Effector memory CD4-positive, alpha-beta T cell (primary cell): ENCODE data around the gene METTL9.
"Not testable (repeated sequence)": the region's sequence is repeated elsewhere in the genome, so short reads cannot be mapped to it uniquely, and the experiment has no call there.

Experiments
- DNase-seq, 3 donors: peaks; one replicate each; pipeline ENCODE4 v3.0.0-alpha.2; 2020
- H3K27ac ChIP-seq: 2 replicates; pipeline ENCODE4 v1.7.0; 2013; ENCODE audit warnings: mild to moderate bottlenecking, low read length, moderate library complexity; ENCODE audit not compliant: insufficient read depth, poor library complexity, severe bottlenecking
- H3K27me3 ChIP-seq: replicated peaks from 2 replicates; pipeline ENCODE4 v1.7.0; 2013; ENCODE audit warnings: mild to moderate bottlenecking, low read length; ENCODE audit not compliant: insufficient read depth, control insufficient read depth, poor library complexity, severe bottlenecking
- H3K36me3 ChIP-seq: 2 replicates; pipeline ENCODE4 v1.7.0; 2013; ENCODE audit warnings: mild to moderate bottlenecking, low read length, moderate library complexity; ENCODE audit not compliant: control insufficient read depth, insufficient read depth
- H3K4me1 ChIP-seq: 2 replicates; pipeline ENCODE4 v1.7.0; 2013; ENCODE audit warnings: low read length, mild to moderate bottlenecking; ENCODE audit not compliant: control insufficient read depth, insufficient read depth, poor library complexity, severe bottlenecking
- H3K4me3 ChIP-seq: 2 replicates; pipeline ENCODE4 v1.7.0; 2013; ENCODE audit warnings: low read length, low read depth, mild to moderate bottlenecking; ENCODE audit not compliant: insufficient read depth, poor library complexity, severe bottlenecking
- H3K9me3 ChIP-seq: 2 replicates; pipeline ENCODE4 v1.7.0; 2013; ENCODE audit warnings: mild to moderate bottlenecking, low read length, moderate library complexity; ENCODE audit not compliant: control insufficient read depth

The METTL9 gene

DNA sequence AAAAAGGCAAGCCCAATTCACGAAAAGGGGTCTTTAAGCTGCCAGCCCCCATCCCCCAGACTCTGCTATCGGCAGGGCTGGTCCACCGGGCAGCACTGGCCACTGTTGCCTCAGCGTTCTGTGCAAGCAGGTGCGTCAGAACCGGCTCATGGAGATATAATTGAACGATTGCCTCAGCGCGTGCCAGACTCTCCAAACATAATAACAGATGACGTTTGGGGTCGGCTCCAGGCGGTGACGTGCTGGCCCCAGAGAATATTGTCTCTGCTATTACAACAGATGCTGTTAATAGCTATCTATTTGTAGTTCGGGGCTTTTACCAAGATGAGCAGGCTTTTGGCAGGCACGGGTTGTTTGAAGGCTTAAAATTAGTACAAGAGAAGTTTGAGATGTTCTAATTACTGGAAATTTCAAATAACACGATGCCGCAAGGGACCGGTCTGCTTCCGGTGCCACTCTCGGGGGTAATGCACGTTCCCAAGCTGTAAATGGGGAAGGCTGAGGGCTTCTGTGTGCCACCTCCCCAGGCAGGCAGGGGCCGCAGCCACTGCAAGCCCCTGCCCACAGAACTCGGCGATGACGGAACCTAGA, 42.6 kb upstream of the METTL9 start:
- not testable (repeated sequence) for H3K4me1 ChIP-seq, DNase-seq, H3K27me3 ChIP-seq, H3K27ac ChIP-seq, H3K36me3 ChIP-seq, H3K4me3 ChIP-seq, H3K9me3 ChIP-seq

DNA sequence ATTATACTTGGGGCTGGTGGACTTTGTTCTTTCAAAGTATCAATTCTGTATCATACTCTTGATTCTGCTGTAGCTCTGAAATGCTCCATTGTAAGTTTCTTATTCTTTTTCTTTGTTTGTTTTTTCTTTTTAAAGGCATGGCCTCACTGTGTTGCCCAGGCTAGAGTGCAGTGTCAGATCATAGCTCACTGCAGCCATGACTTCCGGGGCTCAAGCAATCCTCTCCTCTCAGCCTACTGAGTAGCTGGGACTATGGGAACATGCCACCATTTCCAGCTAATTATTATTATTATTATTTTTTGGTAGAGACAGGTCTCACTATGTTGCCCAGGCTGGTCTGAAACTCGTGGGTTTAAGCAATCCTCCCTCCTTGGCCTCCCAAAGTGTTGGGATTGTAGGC, 38.9 kb upstream of the METTL9 start:
- Histone ChIP-seq H3K4me1 (no peaks in the 10 kb centered on the region), H3K27me3 (no peaks in the 10 kb centered on the region), H3K4me3 (no peak overlapping the region), H3K9me3 (no peaks in the 10 kb centered on the region), H3K36me3 (no peaks in the 10 kb centered on the region), H3K27ac (no peak overlapping the region)
- DNase-seq, result no peak

- DNase-seq, result no peak
- Histone ChIP-seq H3K27me3 (no peaks in the 10 kb centered on the region), H3K36me3 (no peaks in the 10 kb centered on the region), H3K9me3 (no peaks in the 10 kb centered on the region), H3K27ac (no peak overlapping the region), H3K4me3 (no peak overlapping the region), H3K4me1 (no peaks in the 10 kb centered on the region)
Measured at GRCh38 chr16:21563676-21564075, 35.7 kb upstream of the METTL9 start.

- DNase-seq, H3K36me3 ChIP-seq, H3K9me3 ChIP-seq, H3K4me3 ChIP-seq, H3K27me3 ChIP-seq, H3K4me1 ChIP-seq, H3K27ac ChIP-seq: not testable (repeated sequence)
Measured at GRCh38 chr16:21564367-21564766, 35.0 kb upstream of the METTL9 start.

- no peak overlapping the region for H3K4me3 ChIP-seq
- no peak for DNase-seq
- no peaks in the 10 kb centered on the region for H3K9me3 ChIP-seq
- H3K4me1 ChIP-seq, result no peaks in the 10 kb centered on the region
- no peak overlapping the region for H3K27ac ChIP-seq
- no peaks in the 10 kb centered on the region for H3K36me3 ChIP-seq
- no peaks in the 10 kb centered on the region for H3K27me3 ChIP-seq
Measured at GRCh38 chr16:21565507-21565860, 33.9 kb upstream of the METTL9 start.

DNA sequence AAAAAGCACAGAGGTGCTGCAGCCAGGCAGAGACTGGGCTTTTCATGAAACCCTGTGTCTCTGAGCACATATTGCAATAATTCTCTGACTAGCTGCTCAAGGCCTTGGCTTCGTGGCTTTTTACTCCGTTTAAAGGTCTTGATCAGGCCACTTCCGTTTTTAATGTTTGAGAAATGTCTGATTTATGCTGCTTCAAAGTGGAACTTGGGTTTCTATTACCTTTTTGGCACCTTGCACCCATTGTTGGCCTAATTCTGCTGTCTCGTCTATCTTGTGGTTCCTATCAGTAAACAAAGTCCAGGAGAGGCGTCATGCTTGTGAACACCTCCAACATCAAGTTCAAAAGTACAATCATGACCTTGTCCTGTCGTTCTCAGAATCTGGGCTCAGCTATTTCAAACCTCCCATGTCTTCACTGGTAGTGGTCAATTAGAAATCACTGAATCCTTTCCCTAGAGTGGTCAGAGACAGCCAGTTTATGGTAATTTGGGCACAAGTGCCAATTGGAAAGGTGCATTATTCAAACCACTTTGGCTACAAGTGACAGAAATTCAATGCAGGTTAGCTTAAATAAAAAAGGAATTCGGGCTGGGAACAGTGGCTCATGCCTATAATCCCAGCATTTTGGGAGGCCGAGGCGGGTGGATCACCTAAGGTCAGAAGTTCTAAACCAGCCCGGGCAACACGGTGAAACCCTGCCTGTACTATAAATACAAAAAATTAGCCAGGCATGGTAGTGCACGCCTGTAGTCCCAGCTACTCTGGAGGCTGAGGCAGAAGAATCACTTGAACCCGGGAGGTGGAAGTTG, 33.3 kb upstream of the METTL9 start:
- DNase-seq, result no peak
- no peaks in the 10 kb centered on the region for H3K27me3 ChIP-seq
- H3K4me1 ChIP-seq, result no peaks in the 10 kb centered on the region
- H3K36me3 ChIP-seq, result no peaks in the 10 kb centered on the region
- H3K4me3 ChIP-seq, result no peak overlapping the region
- no peaks in the 10 kb centered on the region for H3K9me3 ChIP-seq
- H3K27ac ChIP-seq, result no peak overlapping the region

DNA sequence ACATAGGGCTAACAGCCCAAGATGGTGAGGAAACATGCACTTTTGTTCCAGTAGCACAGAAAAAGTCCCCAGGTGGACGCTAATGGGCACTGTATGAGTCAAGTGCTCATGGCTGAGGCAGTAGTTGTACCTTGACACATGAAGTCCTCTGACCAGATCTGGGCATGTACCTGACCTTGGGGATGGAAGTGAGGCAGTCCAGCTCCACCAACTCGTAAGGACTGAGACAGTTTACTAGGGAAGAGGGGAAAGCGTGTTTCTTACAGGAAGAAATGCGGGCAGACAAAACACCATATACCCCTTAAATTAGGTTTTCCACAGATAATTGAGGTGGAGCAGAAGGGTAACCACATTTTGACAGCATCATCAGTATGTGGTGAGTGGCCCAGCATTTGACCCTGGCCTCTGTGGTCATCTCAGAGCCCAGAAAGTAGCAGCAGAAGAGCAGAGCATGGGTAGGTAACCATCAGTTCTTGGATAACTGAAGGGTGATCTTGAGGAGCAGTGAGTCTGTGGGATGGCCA, 32.4 kb upstream of the METTL9 start:
- H3K36me3 ChIP-seq, result no peaks in the 10 kb centered on the region
- H3K27me3 ChIP-seq, result no peaks in the 10 kb centered on the region

GRCh38 chr16:21567496-21567895, 31.9 kb upstream of the METTL9 start:
- H3K4me3 ChIP-seq, H3K9me3 ChIP-seq, H3K27ac ChIP-seq, H3K36me3 ChIP-seq, H3K4me1 ChIP-seq, H3K27me3 ChIP-seq, DNase-seq: not testable (repeated sequence)

More for the DNA sequence above, 32.4 kb upstream of the METTL9 start:
- DNase-seq, result no peak
- no peaks in the 10 kb centered on the region for H3K9me3 ChIP-seq
- no peaks in the 10 kb centered on the region for H3K4me1 ChIP-seq
- H3K27ac ChIP-seq, result no peak overlapping the region
- H3K4me3 ChIP-seq, result no peak overlapping the region

GRCh38 chr16:21568502-21569189, 30.7 kb upstream of the METTL9 start:
- H3K27me3 ChIP-seq, result no peaks in the 10 kb centered on the region
- H3K9me3 ChIP-seq, result no peaks in the 10 kb centered on the region
- no peaks in the 10 kb centered on the region for H3K36me3 ChIP-seq
- H3K4me3 ChIP-seq, result no peak overlapping the region
- H3K4me1 ChIP-seq, result no peaks in the 10 kb centered on the region
- no peak overlapping the region for H3K27ac ChIP-seq
- DNase-seq, result no peak

DNA sequence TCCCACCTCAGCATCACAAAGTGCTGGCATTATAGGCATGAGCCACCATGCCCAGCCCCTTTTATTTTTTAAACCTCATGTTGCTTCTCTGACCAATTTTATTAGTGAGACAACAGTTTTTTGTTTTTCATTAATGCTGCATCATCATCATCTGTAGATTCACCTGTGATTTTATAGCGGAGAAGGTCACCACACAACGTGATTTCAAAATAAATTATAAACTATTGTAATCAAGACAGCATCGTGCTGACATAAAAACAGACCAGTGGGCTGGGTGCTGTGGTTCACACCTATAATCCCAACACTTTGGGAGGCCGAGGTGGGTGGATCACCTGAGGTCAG, 28.7 kb upstream of the METTL9 start:
- H3K4me1 ChIP-seq, result no peaks in the 10 kb centered on the region
- no peak overlapping the region for H3K4me3 ChIP-seq
- no peaks in the 10 kb centered on the region for H3K36me3 ChIP-seq
- no peak overlapping the region for H3K27ac ChIP-seq
- no peaks in the 10 kb centered on the region for H3K27me3 ChIP-seq
- DNase-seq, result no peak
- H3K9me3 ChIP-seq, result no peaks in the 10 kb centered on the region
